IPS-NIHi7 (cell line): ENCODE measurements around the gene YKT6.

ENCODE experiments used
- DNase-seq: peaks from one replicate; pipeline ENCODE4 v3.0.0; 2012; ENCODE audit warnings: mixed read lengths; ENCODE audit errors: extremely low spot score

Gene YKT6

DNA sequence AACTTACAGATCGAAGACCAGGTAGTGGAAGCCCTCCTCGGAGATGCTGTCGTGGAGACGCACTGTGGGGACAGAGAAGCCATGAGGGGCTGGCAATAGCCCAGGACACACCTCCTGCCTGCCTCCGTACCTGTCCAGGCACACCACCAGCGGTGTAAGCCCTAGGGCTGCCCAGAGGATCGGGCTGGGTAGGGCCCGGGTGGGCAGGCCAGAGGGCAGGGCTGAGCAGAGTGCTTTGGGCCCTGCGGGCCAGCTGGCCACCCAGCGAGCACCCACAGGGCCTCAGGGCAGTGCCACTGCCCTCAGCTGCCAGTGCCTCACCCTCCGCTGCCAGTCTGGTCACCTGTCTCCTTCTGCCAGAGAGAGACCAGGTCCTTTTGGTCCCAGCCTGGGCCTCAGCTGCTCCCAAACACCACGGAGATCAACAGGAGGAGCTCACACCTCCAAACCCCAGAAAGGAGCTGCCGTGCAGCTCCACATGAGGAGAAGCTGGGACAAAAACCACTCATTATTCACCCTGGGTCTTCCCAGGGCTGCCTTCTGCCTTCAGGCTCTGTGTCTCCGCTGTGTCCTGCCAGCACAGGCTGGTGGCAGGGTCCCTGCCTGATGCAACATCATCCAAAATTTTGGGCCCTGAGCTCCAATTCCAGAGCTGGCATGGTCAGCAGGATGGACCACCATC lies 58.2 kb downstream of the YKT6 start:
- no peak for DNase-seq

DNA sequence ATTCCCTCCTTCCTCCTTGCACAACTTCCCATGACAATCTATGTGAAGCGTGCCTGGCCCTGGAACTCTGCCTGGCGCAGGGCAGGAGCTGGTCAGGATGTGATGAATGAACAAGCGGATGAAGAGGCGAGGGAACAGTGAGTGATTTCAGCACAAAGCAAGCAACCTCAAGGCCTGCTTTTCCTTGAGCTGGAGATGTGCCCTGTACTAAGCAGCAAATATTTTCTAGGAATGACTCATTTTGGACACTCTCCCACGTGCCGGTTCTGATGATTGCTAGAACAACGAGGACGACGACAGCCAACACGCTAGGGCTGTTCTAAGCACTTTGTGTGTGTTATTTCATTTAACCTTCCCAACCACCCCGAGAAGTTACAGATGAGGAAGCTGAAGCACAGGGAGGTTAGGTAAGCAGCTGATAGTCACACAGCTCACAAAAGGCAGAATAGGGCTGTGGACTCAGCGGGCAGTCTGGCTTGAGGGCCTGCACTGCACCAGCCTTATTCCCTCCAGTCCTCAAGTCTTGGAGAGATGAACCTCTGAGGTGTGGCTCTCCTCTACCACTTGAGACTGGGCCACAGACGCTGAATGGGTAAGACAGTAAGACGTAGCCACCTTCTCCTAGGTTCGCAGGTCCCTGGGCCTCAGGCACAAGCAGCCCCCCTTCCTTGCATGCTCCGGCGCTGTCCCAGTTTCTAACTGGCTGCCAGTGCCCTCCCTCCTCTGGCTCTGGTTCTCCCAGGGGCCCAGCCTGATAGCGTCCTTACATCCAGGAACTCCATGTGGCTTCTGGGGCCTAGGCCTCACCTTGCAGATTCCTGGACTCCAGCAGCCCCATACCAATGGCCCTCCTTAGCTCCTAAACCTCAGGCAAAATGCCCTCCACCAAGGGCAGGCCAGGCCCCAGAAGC lies 59.0 kb downstream of the YKT6 start:
- no peak for DNase-seq

DNA sequence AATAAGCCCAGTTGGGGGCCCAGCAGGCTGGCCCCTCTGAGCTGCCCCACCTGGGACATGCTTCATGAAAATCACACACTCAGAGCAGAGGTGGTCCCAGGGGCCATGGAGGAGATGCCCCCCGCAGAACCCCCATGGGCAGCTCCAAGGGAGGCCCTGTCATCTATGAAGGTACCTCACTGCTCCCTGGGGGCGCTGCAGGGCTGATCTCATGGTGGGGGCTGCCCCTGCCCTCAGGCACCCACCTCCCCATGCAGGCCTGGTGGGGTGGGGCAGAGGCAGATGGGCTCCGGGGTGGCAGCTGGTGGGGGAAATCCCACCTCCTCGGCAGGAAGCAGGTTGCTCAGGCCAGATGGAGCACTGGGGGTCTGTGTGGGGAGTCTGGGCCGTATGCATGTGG lies 60.5 kb downstream of the YKT6 start:
- DNase-seq, result no peak

DNA sequence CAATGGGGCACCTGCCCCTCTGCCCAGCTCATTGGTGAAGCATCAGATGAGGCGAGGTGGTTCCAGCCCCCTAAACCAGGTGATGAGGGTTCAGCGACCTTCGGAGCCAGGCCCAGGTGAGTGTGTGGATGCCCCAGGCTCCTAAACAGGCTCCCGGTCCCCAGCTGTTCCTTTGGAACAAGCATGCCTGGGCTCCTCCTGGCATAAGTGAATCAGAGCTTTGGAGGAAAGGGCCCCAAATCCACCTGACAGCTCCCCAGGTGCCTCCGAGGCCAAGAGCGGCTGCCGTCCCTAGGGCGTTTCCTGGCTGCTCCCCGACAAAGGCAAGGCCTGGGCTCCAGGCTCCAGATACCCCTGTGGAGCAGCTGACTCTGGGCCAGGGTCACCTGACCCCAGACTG lies 61.3 kb downstream of the YKT6 start:
- DNase-seq, result no peak

DNA sequence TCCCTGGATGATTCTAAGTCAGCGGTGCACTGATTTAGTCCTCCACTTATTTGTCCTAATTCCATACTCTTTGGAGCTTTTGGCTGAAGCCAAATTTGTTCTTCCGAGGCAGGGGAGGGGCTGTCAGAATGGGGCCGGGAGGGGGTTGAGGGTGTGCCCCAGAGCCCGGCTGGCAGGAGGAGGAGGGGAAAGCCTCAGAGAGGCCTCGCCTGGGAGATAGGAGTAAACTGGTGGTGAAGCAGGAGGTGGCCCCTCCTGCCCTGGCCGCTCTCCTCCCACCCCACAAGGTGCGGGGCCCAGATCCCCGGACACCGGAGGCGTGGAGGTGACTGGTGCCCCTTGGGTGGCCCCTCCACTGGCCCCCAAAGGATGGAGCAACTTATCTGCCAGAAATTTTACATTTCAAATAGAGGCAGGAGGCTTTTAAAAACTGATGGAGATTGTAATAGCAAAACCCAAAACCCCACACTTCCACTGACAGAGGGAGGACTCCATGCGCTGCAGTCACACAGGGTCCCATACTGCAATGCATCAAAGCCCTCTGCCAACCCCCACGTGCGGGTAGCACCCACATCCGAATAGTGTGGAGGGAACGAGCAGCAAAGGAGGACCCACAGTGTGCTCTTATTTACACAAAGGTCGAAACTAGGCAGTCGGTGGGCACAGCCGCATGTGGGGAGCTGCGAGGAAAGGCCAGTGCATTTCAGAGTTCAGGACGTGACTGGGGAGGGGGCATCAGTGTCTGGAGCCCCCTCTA lies 62.7 kb downstream of the YKT6 start:
- no peak for DNase-seq
